Umbilical cord (tissue), 2 donors: ENCODE data around the gene TFPT. TPM values are rescaled to one million over a fixed set of nuclear protein-coding genes. Genes with fewer than 3 reads are reported as not detected.
A peak's percentile ranks its signal among the peaks of the same experiment; 100 is the strongest.

Source experiments
- DNase-seq: peaks from one replicate; pipeline ENCODE4 v3.0.0-alpha.2; 2015; ENCODE audit warnings: low spot score
- total RNA-seq: library from RNA; depleted of rRNA; stranded (reverse); fragments of >200 nt; gene quantifications from one replicate; pipeline ENCODE4 v1.2.3, GENCODE V29; 2014; ENCODE audit warnings: low replicate concordance; ENCODE audit not compliant: insufficient read depth

TFPT gene
- total RNA-seq, 1 donor from 2014 or later = 18.8 TPM

- no peak for DNase-seq
These were observed 33.8 kb upstream of the TFPT start for GRCh38 chr19:54149021-54149812.

- DNase-seq = no peak
These were observed 32.7 kb upstream of the TFPT start for GRCh38 chr19:54148158-54148557.

DNA sequence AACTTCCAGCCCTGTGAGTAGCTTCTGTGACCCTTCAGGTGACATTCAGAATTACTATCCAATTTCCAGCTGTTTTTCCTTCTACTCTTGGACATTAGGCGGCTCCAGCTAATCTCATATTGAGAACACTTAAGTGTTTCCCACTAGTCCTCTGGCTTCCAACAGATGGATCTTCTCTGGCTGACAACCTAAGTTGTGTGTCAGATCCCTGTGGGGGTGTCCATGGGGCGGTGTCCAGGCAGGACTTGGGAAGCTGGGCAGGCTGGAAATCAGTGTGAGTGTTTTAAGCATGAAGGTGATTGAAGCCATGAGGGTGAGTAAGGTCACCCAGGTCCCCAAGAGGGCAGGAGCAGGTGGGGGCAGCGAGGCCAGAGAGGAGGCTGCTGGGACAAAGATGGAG lies 32.2 kb upstream of the TFPT start:
- no peak for DNase-seq

DNA sequence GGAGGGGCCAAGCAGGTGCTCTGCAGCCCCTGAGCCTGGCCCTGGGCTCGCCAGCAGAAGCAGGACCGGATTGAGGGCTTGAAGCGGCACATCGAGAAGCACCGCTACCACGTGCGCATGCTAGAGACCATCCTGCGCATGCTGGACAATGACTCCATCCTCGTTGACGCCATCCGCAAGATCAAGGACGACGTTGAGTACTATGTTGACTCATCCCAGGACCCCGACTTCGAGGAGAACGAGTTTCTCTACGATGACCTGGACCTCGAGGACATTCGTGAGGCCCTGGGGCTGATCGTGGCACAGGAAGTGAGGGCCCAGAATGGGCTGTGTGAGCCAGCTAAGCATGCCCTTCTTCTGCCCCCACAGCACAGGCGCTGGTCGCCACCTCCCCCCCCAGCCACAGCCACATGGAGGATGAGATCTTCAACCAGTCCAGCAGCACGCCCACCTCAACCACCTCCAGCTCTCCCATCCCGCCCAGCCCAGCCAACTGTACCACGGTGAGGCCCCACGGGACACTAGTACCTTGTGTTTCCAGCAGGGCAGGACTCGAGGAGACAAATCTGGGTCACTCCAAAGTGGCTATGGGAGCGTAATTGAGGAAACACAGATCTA lies 30.2 kb upstream of the TFPT start:
- no peak for DNase-seq

- no peak for DNase-seq
These were observed 26.8 kb upstream of the TFPT start for GRCh38 chr19:54142166-54142780.

DNA sequence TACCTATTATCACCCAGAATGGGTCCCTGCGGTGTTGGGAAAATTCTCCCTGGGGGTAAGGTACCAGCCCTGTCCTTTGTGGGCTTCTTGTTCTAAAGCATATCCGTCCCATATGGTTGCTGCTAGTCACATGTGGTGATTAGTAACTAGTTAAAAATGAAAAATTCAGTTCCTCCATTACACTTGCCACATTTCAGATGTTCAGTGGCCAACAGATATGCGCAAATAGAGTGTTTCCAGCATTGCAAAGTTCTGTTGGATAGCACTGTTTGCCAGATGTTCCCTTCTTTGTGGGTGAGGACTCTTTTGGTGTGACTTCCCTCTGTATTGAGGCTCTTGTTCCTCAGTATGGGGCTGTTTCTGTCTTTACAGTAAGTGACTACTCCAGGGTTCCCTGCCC lies 25.9 kb upstream of the TFPT start:
- DNase-seq = no peak

- no peak for DNase-seq
These were observed 23.2 kb upstream of the TFPT start for GRCh38 chr19:54138489-54139256.

GRCh38 chr19:54137699-54138488 lies 22.4 kb upstream of the TFPT start, which contains the start of gene CNOT3:
TSS of gene CNOT3 (plus strand) at chr19:54137762. CDS start at chr19:54142979, 5,217 bp downstream.
- no peak for DNase-seq

DNA sequence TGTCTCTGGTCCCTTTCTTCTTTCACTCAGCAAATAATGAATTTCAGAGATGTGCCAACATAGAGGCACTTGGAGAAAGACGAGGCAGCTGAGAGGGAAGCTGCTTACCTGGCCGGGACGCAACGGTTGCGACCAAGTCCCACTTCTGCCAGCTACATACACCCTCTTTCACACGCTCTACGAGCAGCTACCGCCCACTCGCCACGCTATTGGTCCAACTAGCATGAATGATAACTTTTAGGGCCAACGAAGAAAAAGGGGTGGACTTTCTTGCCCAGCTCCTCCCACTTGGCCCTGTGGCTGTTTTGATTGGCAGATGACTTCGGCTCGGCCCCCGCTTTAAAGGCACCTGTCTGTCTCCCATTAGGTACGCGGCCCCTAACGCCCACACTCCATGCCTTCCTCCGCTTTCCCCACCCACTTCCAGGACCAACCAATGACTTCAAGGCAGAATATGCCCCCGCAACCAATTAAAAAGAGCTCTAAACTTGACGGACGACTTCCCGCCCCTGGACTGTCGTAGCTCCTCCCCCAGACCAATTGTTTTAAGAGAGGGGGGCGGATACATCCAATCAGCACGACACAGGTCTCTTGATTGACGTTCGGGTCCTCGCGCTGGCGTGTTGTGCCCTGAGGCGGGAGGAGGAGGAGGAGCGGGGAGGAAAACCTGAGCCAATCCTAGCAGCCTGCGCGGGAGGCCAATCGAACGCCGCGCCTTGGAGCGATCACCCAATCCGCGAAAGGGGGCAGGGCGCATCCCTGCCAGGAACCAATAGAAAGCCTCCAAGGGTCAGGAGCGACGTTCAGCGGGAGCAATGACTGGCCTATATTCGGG lies 21.6 kb upstream of the TFPT start:
- DNase-seq = peak; percentile 100

DNA sequence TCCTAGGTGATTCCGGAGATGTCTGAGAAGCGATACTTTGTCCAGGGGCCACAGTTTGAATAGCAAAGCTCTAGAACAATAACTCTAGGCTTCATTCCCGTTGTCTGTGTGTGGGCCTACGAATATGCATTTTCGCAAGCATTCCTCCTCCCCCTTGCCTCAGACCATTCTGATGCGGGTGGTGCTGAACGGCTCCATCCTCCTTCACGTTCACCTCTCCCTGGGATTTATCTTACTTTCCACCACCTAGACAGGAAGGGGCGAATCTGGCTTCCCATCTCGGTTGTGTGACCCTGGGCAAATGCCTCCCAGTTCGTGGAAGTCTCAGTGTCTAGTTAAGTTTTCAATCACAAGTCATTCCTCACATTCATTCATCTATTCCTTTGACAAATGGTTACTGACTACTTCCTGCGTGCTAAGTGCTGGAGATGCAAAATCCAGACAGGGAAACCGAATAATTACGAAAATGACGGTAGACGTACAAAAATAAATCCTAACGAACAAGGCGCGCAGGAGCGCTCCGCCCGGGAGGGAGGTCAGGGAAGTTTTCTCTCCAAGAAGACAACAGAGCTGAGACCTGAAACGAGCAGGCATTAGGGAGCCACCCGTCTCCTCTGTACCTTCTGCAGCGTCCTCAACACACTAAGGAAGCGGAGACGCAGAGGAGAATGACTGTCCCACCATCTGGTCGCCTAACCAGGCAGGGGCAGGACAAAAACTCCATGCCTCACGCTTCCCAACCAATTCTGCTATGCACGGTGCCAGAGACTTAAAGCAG lies 20.8 kb upstream of the TFPT start:
- DNase-seq = no peak

GRCh38 chr19:54133957-54134590 lies 18.6 kb upstream of the TFPT start:
- no peak for DNase-seq

- peak; percentile 55 for DNase-seq
These were observed 18.0 kb upstream of the TFPT start for GRCh38 chr19:54133312-54133956.

DNA sequence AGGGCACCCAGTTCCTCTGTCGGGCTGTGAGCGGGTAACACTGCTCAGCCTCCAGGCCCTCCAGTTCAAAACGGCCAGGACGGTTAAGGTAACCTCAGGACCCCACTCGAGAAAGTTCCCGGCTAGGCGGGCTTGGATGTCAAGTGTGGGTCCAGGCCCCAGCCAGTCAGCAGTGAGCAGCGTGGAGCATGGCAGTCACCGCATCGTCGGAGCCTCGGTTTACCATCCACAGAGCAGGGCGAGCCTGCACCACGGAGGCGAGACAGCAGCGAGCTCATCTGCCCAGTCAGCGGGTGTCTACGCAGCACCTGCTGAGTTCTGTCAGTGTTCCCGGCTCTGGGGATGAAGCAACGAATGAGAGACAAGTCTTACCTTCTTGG lies 14.2 kb upstream of the TFPT start:
- no peak for DNase-seq

DNA sequence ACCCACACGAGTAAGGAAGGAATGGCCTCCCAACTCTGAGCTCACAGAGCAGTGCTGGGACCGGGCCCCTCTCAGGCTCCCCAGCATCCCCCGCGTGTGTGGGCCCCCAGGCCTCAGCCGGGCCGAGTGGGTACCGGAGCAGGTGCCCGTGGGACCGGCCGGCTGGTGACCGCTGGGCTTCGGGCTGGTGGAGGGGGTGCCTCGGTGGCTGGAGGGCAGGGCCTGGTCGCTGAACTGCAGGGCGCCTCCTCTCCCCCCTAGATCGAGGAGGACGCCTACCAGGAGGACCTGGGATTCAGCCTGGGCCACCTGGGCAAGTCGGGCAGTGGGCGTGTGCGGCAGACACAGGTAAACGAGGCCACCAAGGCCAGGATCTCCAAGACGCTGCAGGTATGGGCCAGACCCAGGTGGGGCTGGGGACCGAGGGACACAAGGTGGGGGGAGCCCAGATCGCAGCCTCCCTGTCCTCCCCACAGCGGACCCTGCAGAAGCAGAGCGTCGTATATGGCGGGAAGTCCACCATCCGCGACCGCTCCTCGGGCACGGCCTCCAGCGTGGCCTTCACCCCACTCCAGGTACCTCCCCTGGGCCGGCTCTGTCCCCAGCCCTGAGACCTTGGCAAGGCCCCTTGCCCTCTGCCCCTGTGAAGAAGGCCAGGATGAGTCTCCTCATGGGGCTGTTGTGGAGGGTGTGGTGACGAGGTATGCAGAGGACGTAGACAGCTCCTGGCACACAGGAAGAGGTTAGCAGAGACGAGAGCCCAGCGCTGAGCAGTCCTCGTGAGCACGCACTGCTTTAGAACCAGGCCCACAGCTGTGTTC lies 13.5 kb upstream of the TFPT start:
- no peak for DNase-seq

- no peak for DNase-seq
These were observed 12.9 kb upstream of the TFPT start for GRCh38 chr19:54128441-54128725.

DNA sequence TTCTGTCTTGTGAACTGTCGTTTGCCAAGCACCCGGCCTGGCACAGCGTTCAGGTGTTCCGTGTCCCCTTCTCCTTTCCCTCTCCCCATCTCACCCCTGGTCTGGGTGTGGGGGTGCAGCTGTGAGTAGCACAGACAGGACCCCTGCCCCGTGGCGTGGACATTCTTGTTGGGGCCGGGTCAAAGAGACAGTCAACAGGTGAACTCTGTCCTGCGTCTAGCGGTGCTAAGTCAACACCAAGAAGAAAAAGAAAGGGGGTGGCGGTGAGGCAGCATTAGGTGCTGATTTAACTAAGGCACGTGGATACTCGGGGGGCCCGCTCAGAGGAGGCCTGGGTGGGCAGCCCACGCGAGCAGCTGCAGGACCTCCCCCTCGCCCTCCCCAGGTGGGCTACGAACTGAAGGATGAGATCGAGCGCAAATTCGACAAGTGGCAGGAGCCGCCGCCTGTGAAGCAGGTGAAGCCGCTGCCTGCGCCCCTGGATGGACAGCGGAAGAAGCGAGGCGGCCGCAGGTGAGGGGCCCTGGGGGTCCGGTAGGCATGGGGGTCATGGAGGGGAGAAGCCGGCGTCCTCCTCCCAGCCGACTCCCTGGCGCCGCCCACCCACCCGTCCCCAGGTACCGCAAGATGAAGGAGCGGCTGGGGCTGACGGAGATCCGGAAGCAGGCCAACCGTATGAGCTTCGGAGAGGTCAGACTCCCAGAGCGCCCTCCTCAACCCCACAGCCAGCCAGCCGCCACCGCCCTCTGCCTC lies 12.4 kb upstream of the TFPT start:
- DNase-seq = no peak

- DNase-seq = no peak
These were observed 10.3 kb upstream of the TFPT start for GRCh38 chr19:54125713-54126112.
